Putamen (tissue), 1 donor: Measurements from ENCODE around the gene DNAH10.
"Not testable (repeated sequence)": the region's sequence is repeated elsewhere in the genome, so short reads cannot be mapped to it uniquely, and the experiment has no call there.

Experiments
- DNase-seq: peaks from one replicate; pipeline ENCODE4 v3.0.0-alpha.2; 2016; ENCODE audit warnings: low spot score

The DNAH10 gene

GRCh38 chr12:123934829-123935228 lies 172.7 kb downstream of the DNAH10 start:
- no peak for DNase-seq

- no peak for DNase-seq
Measured at GRCh38 chr12:123935956-123936355, 173.9 kb downstream of the DNAH10 start.

GRCh38 chr12:123936471-123936870 lies 174.4 kb downstream of the DNAH10 start:
- no peak for DNase-seq

GRCh38 chr12:123936956-123937706 lies 175.0 kb downstream of the DNAH10 start:
- DNase-seq = no peak

- DNase-seq = no peak
Measured at GRCh38 chr12:123937707-123938591, 175.8 kb downstream of the DNAH10 start.

GRCh38 chr12:123938679-123939480 lies 176.8 kb downstream of the DNAH10 start:
- DNase-seq = no peak

- DNase-seq = no peak
Measured at GRCh38 chr12:123939716-123940626, 177.9 kb downstream of the DNAH10 start.

GRCh38 chr12:123940627-123940966 lies 178.5 kb downstream of the DNAH10 start:
- DNase-seq = no peak

GRCh38 chr12:123941000-123941399 lies 178.9 kb downstream of the DNAH10 start:
- no peak for DNase-seq

- no peak for DNase-seq
Measured at GRCh38 chr12:123941624-123942237, 179.6 kb downstream of the DNAH10 start.

GRCh38 chr12:123942238-123942653 lies 180.1 kb downstream of the DNAH10 start:
- peak; percentile 13 for DNase-seq

- no peak for DNase-seq
Measured at GRCh38 chr12:123942911-123943648, 181.0 kb downstream of the DNAH10 start.

GRCh38 chr12:123943816-123944215 lies 181.7 kb downstream of the DNAH10 start:
- DNase-seq = no peak

GRCh38 chr12:123944696-123945095 lies 182.6 kb downstream of the DNAH10 start:
- DNase-seq = no peak

GRCh38 chr12:123945287-123946151 lies 183.4 kb downstream of the DNAH10 start:
- DNase-seq = peak; percentile 31

GRCh38 chr12:123946152-123946515 lies 184.0 kb downstream of the DNAH10 start:
- DNase-seq = no peak

- not testable (repeated sequence) for DNase-seq
Measured at GRCh38 chr12:123946516-123947505, 184.7 kb downstream of the DNAH10 start.

- not testable (repeated sequence) for DNase-seq
Measured at GRCh38 chr12:123947531-123947930, 185.4 kb downstream of the DNAH10 start.
